NCI-H1417 treated with DMSO at 0.1 percent for 48 hours (cell line): ENCODE data around the gene JAM2.
"Not testable (repeated sequence)": the region's sequence is repeated elsewhere in the genome, so short reads cannot be mapped to it uniquely, and the experiment has no call there.

Experiments
- DNase-seq: peaks from one replicate; lab custom pipeline; 2025; lab: John Stamatoyannopoulos, UW

JAM2 gene, protein sequence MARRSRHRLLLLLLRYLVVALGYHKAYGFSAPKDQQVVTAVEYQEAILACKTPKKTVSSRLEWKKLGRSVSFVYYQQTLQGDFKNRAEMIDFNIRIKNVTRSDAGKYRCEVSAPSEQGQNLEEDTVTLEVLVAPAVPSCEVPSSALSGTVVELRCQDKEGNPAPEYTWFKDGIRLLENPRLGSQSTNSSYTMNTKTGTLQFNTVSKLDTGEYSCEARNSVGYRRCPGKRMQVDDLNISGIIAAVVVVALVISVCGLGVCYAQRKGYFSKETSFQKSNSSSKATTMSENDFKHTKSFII

DNA sequence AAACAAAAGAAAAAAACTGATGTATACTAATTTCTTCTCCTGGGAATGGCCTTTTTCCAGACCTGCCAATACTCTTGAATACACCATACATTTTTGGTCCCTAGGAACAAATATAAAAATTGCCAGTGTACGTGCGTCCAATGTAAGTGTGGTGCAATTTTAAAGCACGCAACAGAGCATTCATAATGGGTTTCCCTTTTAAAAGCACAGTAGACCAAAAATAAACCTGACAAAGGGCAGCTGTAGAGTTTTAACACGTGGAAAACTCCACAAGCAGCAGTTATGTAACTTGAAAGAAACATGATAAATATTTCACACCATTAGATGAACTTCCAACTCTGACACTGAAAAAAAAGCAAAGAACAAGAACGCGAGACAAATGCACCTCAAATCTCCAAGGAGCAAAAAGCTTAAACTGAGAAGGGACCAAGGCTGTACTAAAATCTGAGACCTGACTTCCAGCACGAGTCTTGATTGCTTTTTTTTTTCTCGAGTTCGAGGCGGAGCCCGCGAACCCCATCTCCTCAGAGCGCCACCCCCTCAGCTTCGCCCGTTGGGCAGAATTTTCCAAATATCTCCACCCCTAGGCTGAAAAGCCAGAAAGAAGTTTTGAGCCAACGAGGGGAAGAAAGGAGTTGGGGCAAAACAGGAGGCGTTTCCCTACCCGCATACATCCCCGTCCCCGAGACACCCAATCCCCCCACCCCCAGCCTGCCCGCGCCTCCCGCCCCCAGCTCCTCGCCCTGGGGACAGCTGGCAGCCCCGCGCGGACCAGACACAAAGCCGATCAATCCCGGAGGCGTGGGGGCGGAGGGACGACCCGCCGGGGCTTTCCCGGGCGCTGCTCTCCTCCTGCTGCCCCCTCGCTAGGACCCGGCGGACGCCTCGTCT, at the start of gene JAM2:
Gene JAM2, plus strand, starts transcription at position 599 of the 891 bp plus-strand sequence. CDS start 564 bp downstream, outside the sequence.
- no peak for DNase-seq

DNA sequence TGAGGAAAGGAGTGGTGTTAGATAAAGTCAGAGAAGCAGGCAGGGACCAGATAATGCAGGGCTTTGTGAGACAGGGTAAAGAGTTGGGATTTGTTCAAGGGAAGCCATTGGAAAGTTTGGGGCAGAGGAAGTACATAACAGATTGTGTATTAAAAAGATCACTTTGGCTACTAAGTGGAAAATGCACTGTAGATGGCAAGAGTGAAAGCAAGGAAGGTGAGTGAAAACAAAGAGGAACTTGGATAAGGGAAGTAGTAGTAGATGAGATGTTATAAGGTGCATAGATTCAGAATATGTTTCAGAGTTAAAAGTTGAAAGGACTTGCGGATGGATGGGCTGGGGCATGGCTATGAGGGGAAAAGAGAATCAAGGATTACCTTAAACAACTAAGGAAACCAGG, 49.2 kb upstream of the JAM2 start:
- no peak for DNase-seq

DNA sequence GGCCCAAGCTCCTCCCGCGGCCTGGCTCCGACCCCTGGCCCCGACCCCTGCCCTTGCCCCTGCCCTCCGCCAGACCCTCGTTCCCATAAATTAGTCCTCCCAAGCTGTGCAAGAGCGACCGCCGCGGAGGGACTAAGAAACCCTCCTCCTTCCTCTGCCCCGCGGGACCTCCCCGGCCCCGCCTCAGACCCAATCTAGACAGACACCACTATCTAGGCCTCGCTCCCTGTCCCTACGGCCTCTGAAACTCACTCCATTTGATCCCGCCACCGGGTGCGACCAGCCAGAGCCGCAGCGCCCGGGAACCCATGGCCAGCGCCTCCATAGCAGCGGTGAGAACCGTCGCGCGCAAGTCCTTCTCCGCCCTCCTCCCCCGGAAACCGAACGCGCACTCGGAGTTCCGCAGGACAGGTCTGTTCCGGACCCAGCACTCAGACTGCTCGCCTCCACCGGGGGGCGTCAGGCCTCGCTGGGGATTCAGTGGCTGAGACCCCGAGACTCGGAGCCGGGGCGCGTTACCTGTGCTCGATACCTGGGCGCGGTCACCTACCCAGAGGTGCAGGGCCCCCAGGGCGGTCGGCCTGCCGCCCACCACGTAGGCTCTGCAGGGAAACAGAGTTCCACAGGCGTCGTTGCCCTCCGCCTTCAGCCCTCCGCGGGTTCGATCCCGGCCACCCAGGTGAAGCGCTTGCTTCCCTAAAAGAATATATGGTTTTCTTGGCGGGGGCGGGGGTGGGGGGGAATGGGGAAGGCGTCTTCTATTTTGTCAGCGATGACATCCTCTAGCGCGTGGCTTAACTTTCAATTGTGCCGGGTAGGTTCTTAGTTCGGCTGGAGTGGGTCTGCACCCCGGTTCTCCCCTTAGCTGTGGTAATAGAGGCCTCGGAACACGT, 31.7 kb upstream of the JAM2 start, which contains the start of gene MRPL39:
Gene MRPL39, minus strand, starts transcription at position 331 of the 893 bp plus-strand sequence. Its CDS starts 6 bp downstream, at position 325.
- DNase-seq, result peak; percentile 53

DNA sequence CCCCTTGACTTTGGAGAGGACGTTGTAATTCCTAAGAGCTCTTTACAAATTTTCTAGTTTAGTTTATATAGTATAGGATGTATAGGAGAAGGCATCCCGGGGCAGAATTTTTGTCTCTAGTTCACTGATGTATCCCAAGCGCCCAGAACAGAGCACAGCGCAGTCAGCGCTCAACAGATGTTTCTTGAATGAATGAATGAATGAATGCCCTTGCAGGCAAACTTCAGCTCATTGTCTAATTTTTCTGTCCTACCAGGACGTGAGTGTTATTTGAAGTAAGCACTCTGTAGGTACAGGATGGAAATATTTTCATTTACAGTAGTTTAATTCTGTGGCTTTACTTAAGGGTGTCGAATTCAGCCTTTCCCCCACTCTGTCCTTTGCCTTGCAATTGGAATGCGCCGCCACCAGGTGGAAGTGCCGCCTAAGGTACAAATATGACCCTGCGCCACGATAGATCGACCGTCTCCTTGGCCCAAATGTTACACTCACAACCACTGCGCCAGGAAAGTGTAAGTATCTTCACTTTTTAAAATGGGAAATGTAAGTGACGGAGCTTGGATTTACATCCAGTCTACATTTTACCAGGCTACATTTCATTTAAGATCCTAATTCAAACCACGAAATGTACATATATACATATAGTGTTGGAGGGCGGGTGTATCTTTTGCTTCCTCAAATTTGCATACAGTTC, 30.9 kb upstream of the JAM2 start:
- peak; percentile 61 for DNase-seq

DNA sequence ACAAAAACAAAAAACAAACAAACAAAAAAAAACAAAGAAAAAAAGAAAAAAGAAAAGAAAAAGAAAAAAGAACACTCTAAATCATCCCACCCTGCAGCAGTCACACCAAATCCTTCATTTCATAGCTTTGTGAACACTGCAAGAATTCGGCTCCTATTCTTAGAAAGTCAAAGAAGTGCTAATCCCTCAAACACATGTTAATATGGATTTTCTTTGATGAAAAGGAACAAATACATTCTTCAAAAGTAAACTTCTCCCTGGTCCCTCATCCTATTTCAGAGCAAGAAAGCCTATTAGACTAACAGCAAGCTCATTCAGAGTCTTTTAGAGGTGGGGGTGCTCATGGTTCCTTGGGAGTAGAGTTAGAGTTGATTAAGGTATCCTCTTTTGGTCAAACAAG, 24.6 kb upstream of the JAM2 start:
- no peak for DNase-seq

DNA sequence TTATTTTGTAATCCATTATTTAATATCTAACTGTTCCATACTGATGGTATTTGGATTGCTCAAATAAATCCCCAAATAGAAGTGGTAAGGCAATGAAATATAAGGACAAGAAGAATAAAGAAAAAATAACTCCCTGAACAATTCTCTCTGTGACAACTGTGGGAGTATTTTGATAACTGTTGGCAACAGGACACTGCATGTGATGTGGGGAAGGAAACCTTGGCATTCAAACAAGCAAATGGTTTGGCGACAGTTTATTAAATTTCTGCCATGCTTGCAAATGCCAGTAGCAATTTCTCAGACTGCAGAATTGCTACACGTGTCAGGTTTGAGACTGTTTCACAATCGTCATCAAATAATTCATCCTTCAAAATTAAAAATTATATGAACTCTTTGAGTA, 23.2 kb upstream of the JAM2 start:
- no peak for DNase-seq

DNA sequence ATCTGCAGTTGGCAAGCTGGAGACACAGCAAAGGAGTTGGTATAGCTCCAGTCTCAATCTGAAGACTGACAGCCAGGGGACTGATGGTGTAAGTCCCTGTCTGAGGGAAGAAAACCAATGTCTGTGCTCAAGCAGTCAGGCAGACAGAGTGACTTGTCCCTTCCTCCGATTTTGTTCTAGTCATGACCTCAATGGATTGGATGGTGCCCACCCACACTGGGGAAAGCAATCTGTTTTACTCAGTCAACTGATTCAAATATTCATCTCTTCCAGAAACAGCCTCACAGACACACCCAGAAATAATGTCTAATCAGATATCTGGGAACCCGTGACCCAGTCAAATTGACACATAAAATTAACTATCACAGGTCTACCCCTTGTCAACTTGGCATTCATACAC, 19.9 kb upstream of the JAM2 start:
- no peak for DNase-seq

DNA sequence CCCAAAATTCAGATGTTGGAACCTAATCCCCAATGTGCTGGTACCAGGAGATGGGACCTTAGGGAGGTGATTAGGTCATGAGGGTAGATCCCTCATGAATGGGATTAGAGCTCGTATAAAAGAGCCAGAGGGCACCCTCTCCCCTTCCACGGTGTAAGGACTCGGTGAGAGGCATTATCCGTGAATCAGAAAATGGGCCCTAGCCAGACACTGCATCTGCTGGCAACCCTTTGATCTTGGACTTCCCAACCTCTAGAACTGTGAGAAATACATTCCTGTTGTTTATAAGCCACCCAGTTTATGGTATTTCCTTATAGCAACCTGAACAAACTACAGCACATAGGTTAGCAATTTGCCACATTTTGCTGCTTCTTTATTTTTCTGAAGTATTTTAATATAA, 14.5 kb upstream of the JAM2 start:
- DNase-seq, result no peak

DNA sequence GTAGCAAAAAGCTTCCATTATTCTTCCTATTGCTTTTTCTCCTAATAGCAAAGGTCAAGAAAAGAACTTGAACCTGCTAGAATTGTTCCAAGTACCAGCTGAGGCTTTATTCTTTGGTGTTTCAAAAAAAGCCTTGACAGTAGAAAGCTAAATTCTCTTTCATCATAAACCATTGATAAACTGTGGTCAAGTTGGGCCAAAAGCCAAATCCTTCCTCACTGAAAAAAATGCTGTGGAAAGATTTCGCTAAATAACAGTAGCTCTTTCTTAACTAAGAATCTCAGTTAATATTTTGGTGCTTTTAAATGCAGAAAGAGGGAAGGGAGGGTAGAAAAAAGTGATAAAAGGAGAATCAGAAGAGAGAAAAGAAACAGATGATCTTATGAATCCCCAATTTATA, 14.0 kb upstream of the JAM2 start:
- no peak for DNase-seq

DNA sequence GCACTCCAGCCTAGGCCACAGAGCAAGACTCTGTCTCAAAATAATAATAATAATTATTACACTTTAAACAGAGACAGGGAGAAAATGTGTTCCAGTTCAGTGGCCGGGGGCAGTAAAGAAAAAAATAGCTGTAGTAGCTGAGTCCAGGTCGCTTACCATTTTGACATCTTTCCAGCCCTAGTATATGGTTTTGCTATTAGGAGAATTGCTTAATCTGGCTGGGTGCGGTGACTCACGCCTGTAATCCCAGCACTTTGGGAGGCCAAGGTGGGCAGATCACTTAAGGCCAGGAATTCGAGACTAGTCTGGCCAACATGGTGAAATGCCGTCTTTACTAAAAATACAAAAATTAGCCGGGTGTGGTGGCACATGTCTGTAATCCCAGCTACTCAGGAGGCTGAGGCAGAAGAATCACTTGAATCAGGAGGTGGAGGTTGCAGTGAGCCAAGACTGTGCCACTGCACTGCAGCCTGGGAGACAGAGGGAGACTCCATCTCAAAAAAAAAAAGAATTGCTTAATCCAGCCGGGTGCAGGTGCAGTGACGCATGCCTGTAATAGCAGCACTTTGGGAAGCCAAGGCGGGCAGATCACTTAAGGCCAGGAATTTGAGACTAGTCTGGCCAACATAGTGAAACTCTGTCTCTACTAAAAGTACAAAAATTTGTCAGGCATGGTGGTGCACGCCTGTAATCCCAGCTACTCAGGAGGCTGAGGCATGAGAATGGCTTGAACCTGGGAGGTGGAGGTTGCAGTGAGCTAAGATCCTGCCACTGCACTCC, 13.1 kb upstream of the JAM2 start:
- DNase-seq, result not testable (repeated sequence)

DNA sequence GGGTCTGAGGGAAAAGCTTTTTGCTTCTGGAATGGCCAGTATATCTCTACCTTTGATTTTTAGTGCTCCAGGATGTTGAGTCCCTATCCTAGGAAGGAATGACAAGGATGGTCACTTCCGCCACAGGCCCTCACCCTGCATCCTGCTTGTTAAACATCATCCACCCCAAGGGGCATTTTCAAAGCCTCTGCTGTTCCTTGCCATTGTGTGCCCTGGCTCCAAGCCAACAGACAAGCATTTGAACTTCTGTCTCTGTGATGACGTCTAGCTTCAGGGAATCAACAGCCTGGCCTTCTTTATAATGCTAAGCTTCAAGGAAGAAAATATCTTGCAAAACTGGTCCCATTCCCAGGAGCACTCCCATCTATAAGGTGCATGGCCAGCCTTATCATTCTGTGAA, 12.3 kb upstream of the JAM2 start:
- no peak for DNase-seq

DNA sequence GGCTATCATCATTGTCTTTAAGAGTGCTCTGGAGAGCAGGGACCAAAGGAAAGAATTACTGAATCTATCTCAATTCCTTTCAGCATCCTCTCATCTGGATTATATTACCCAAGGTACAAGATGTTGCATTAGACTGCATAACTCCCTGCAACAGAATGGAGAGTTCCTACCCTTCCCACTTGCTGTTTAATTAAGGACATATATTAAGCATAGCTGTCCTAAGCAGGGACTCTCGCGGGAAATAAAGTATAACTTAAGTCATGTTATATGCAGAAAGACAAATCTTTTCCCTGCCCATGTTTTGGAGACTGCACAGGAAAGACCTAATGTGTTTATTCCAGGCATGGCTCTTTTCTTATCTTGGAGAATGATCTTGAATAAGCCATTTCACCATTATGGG, 6.8 kb upstream of the JAM2 start:
- no peak for DNase-seq

DNA sequence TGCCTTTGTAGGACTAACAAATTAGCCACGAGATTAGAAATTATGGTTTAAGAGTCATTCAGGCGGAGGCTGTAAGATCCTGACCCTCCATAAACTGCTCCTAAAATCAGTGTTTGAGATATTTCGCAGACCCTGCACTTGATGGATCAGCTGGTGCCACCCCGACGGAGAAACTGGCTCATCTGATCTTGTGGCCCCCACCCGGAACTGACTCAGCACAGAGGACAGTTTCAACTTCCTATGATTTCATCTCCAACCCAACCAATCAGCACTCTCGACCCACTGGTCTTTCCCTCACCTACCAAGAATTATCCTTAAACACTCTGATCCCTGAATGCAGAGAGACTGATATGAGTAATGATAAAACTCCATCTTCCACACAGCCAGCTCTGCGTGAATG, 3.7 kb upstream of the JAM2 start:
- no peak for DNase-seq

DNA sequence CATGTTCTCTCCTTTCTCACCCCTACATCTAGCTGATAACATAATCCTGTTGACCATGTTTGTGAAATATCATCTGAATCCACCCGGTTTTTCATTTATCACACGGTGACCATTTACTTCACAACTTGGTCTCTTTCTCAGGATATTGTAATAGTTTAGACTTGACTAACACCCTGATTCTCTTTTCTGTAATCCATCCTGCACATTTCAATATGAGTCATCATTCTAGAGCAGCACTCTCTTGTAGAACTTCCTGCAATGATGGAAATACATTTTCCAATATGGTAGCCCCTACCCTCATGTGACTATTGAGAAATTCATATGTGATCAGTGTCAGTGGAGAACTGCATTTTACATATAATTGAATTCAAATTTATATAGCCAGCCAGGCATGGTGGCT, 2.3 kb upstream of the JAM2 start:
- no peak for DNase-seq

DNA sequence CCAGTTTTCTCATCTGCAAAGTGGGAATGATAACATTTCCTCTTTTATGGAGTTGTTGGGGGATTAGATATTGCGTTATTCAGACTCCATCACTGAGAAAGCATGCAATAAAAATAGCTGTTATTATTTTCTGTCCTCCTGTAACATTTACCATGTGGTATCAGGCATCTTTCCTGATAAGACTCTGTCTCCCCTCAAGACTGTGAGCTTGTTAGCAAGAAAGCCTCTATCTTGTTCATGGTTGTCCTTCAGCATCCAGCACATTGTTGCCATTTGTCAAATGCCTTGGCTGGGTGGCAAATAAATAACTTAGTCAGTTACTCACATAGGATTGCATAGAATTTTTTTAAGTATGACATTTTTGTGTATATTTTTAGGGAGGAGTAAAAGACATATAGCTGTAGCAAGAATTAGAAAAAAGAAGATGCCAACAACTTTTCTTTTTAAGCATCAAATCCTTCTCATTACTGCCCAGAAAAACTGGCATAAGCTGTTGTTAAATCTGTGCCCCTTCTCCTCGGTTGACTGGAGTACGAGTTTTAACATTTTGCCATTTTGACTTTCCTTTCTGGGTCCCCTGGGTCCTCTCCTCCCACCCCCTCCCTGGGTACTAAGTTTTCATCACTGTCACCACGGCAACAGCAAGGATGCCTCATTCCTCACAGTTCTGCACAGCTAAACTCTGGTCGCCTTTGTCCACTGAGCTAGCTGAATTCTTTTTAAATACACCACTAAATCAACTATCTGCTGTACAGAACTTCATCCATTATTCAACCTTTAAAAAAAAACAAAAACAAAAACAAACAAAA, 1.0 kb upstream of the JAM2 start:
- DNase-seq, result no peak

DNA sequence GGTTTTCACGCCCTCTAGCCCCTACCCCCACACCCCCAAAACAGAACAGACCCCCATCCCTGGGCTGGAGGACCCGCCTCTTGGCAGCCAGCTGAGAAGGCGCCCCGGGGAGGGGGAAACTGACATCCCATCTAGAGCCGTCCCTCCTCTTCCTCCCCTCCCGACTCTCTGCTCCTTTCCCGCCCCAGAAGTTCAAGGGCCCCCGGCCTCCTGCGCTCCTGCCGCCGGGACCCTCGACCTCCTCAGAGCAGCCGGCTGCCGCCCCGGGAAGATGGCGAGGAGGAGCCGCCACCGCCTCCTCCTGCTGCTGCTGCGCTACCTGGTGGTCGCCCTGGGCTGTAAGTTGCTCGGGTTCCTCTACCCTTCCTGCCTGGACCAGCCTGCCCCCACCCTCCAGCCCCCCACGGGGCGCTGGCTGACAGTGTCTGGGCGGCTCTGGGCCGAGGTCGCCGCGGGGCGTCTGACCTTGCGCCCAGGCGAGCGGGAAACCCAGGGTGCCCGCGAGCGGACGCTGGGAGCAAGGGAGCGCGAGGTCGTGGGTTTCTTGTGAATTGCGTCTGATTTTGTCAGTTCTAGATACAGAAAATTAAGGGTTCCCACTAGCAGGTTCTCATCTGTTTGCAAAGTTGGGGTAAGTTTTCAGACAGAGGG, 618 bp downstream of the JAM2 start:
- no peak for DNase-seq

DNA sequence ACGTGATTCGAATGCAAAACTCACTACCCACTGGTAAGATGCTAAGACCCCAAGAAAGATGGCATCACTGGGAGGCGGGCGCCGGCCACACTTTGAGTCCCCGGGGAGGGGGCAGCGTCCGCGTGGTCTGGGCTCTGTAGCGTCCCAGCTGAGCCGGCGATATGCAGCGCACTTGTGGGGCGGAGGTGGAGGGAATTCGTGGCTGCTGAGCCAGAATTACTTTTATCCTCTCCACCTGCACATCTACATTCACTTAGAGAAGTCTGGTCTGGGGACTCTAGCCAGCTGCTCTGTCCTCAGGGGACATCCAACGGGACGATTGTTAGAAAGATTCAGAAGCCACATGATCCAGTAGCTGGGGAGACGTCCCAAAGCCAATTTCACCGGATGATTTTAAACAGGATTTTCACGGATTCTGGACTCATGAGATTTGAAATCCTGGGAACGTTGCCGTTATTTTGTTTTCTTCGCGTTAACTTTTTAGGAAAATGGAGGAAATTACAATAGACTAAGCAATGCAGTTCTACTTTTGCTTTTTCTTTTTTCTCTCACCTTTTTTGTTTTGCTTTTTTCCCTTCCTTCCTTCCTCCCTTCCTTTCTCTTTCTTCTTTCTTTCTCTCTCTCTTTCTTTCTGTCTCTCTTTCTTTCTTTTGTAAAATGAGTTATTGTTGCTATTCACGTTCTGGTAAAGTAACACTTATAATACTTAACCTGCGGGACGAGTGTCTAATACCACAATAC, 1.3 kb downstream of the JAM2 start:
- no peak for DNase-seq

DNA sequence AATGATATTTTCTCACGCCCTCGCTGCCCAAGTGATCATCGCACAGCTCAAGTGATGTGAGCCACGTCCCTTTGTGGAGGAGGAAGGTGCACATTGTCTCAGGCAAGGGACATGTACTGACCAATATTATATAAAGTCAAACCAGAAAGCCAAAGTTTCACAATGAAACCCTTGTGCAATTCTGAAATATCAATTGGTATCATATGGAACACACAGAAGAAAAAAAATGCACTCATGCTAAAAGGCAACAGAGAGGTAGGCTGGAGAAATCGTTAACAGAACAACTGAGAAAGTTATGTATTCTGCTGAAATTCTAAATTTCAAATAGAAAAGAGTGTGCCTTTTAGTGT, 1.9 kb downstream of the JAM2 start:
- no peak for DNase-seq

DNA sequence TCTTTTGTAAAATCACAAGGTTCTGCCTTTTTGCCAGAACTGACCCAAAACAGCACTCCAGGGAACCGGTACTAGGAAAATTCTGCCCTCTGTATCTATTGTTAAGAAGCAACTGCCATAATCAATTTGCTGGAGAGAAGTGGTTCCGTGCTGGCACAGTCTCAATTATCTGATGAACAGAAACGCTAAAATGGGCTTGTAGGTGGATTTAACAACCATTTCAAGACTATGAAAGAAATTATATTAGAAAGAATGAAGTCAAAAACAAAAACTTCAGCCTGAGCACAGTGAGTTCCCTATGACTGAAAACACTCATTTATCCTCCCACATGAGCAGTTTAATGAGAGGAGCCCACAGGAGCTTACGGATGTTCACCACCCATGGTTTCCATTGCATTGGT, 4.4 kb downstream of the JAM2 start:
- no peak for DNase-seq
